HepG2 (cell line): ENCODE results near the gene SNX9. TPM values are rescaled to one million over a fixed set of nuclear protein-coding genes. Genes with fewer than 3 reads are reported as not detected.
A peak's percentile ranks its signal among the peaks of the same experiment; 100 is the strongest.

Experiments
- ARNT2 ChIP-seq: sonication (generic); formaldehyde crosslinking; IDR thresholded peaks from 2 replicates; pipeline ENCODE4 v1.8.0; 2022; ENCODE audit warnings: mild to moderate bottlenecking, low read depth, missing genetic modification reagents, moderate library complexity
- DR1 ChIP-seq: sonication (generic); formaldehyde crosslinking; IDR thresholded peaks from 2 replicates; pipeline ENCODE4 v1.8.0; 2021; ENCODE audit warnings: mild to moderate bottlenecking, missing genetic modification reagents, inconsistent platforms
- HMG20A ChIP-seq: IDR thresholded peaks from 2 replicates; pipeline ENCODE4 v1.6.1; 2016; ENCODE audit warnings: borderline replicate concordance
- HMG20B ChIP-seq: conservative IDR thresholded peaks from 2 replicates; pipeline ENCODE4 v1.6.1; 2016; ENCODE audit warnings: missing genetic modification reagents, missing compliant biosample characterization
- MEIS1 ChIP-seq: sonication (generic); formaldehyde crosslinking; IDR thresholded peaks from 2 replicates; pipeline ENCODE4 v1.9.0; 2021; ENCODE audit warnings: mild to moderate bottlenecking, missing genetic modification reagents, moderate library complexity, borderline replicate concordance
- NR2F1 ChIP-seq, 2 experiments: fragments of 450-650 bp in 1 of 2; formaldehyde crosslinking in 1 of 2; IDR thresholded peaks; 2 replicates each; pipeline versions ENCODE4 v1.5.0 to v1.6.1; 2016 to 2020; ENCODE audit warnings: mild to moderate bottlenecking in 1 of 2, missing compliant biosample characterization in 1 of 2, missing genetic modification reagents in 1 of 2, moderate library complexity in 1 of 2
- PITX1 ChIP-seq: sonication (generic); formaldehyde crosslinking; IDR thresholded peaks from 2 replicates; pipeline ENCODE4 v1.5.1; 2020; ENCODE audit warnings: mild to moderate bottlenecking, missing genetic modification reagents
- RBAK ChIP-seq: sonication (generic); formaldehyde crosslinking; IDR thresholded peaks from 2 replicates; pipeline ENCODE4 v1.5.1; 2020; ENCODE audit warnings: mild to moderate bottlenecking, missing genetic modification reagents
- SPEN ChIP-seq: sonication (generic); formaldehyde crosslinking; IDR thresholded peaks from 2 replicates; pipeline ENCODE4 v1.5.1; 2020; ENCODE audit warnings: low read depth, mild to moderate bottlenecking, missing genetic modification reagents
- ZBTB21 ChIP-seq: sonication (generic); formaldehyde crosslinking; IDR thresholded peaks from 2 replicates; pipeline ENCODE4 v1.4.0; 2020; ENCODE audit warnings: missing genetic modification reagents
- ZBTB25 ChIP-seq: IDR thresholded peaks from 2 replicates; pipeline ENCODE4 v1.6.1; 2018; ENCODE audit warnings: missing genetic modification reagents
- ZNF121 ChIP-seq: sonication (generic); formaldehyde crosslinking; IDR thresholded peaks from 2 replicates; pipeline ENCODE4 v1.5.0; 2020; ENCODE audit warnings: mild to moderate bottlenecking, missing genetic modification reagents
- ZNF253 ChIP-seq: sonication (generic); formaldehyde crosslinking; IDR thresholded peaks from 2 replicates; pipeline ENCODE4 v1.8.0; 2022; ENCODE audit warnings: mild to moderate bottlenecking, missing genetic modification reagents, borderline replicate concordance
- ZNF263 ChIP-seq: sonication (generic); formaldehyde crosslinking; IDR thresholded peaks from 2 replicates; pipeline ENCODE4 v1.4.0; 2020; ENCODE audit warnings: missing genetic modification reagents
- ZNF619 ChIP-seq: sonication (generic); formaldehyde crosslinking; IDR thresholded peaks from 2 replicates; pipeline ENCODE4 v1.4.0; 2020; ENCODE audit warnings: mild to moderate bottlenecking, missing genetic modification reagents
- polyA plus RNA-seq, 8 experiments: library from polyadenylated mRNA; depleted of rRNA in 3 of 8; stranded (reverse) in 7 of 8; unstranded in 1 of 8; fragments of >200 nt; fragmentation: Illumina TruSeq in 4 of 8; extraction: Trizol in 4 of 8; gene quantifications; 2 replicates each; pipeline versions ENCODE4 v1.2.1 to v1.2.3, GENCODE V29; 2011 to 2016; ENCODE audit warnings: low read depth in 4 of 8, missing spikeins in 1 of 8, mixed read lengths in 1 of 8; ENCODE audit not compliant: insufficient read depth in 1 of 8
- total RNA-seq, 5 experiments: library from RNA; depleted of rRNA; stranded (reverse); fragments of >200 nt; fragmentation: Illumina TruSeq; extraction: Trizol; gene quantifications; 2 replicates each; pipeline ENCODE4 v1.2.3, GENCODE V29; 2016; ENCODE audit warnings: low read depth in 1 of 5
- TF ChIP-seq, protein P1 (sequence below), 2 experiments: sonication (generic) in 1 of 2; formaldehyde crosslinking in 1 of 2; IDR thresholded peaks; 2 replicates each; pipeline versions ENCODE4 v1.4.0 to v1.6.1; 2016 to 2020; ENCODE audit warnings: borderline replicate concordance in 1 of 2, low read depth in 1 of 2, mild to moderate bottlenecking in 1 of 2, missing genetic modification reagents in 1 of 2
- TF ChIP-seq, protein P2 (sequence below): sonication (generic); formaldehyde crosslinking; IDR thresholded peaks from 2 replicates; pipeline ENCODE4 v1.5.0; 2020; ENCODE audit warnings: mild to moderate bottlenecking, missing genetic modification reagents, moderate library complexity
- TF ChIP-seq, protein P3 (sequence below): sonication (generic); formaldehyde crosslinking; IDR thresholded peaks from 2 replicates; pipeline ENCODE4 v1.8.0; 2022; ENCODE audit warnings: mild to moderate bottlenecking, missing genetic modification reagents; ENCODE audit not compliant: insufficient replicate concordance
- TF ChIP-seq, protein P4 (sequence below): sonication (generic); formaldehyde crosslinking; IDR thresholded peaks from 2 replicates; pipeline ENCODE4 v1.9.0; 2022; ENCODE audit warnings: low read depth, missing genetic modification reagents

Gene SNX9
- total and polyA plus RNA-seq, 2 of the 13 experiments (the other 11 are each of a cell fraction or from before 2014, with no cell fraction given), result 21.9 to 36.0 TPM

DNA sequence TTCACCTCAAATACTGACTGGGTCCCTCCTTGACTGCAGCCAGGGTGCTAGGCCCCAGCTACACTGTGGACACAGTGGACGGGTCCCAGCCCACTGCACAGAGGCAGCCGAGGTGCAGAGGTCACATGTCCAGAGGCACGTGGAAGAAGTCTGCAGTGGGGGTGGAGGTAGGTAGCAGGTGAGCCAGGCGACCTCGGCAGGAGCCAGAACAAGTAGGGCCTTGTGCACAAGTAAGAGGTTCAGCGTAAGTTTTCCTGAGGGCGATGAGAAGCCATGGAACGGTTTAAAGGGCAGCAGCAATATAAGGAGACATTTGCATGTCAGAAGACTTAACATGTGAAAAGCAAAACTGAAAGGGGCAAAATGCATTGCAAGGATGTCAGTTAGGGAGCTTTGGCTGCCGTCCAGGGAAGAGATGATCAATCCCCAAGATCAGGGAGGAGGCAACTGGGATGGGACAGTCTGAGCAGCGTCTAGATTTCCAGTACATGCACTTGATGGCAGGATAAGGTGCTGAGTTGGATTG is 49.7 kb upstream of the SNX9 start (continued):
- TF ChIP-seq, protein P1, sequence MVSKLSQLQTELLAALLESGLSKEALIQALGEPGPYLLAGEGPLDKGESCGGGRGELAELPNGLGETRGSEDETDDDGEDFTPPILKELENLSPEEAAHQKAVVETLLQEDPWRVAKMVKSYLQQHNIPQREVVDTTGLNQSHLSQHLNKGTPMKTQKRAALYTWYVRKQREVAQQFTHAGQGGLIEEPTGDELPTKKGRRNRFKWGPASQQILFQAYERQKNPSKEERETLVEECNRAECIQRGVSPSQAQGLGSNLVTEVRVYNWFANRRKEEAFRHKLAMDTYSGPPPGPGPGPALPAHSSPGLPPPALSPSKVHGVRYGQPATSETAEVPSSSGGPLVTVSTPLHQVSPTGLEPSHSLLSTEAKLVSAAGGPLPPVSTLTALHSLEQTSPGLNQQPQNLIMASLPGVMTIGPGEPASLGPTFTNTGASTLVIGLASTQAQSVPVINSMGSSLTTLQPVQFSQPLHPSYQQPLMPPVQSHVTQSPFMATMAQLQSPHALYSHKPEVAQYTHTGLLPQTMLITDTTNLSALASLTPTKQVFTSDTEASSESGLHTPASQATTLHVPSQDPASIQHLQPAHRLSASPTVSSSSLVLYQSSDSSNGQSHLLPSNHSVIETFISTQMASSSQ (IDR thresholded peaks at IDR 0.05; ENCODE audit: low read depth), result no peak
- TF ChIP-seq, protein P1 (CRISPR knock-in tag; IDR thresholded peaks at IDR 0.05; ENCODE audit: borderline replicate concordance), result no peak
- no peak; the same call in 1 of the 2 replicates for TF ChIP-seq SPEN
- TF ChIP-seq ZNF263 (CRISPR knock-in tag), result no peak
- TF ChIP-seq NR2F1 (CRISPR knock-in tag; IDR thresholded peaks at IDR 0.05), result peak in 1 of 2 experiments; percentile 46; a peak in 1 of 4 replicates
- TF ChIP-seq HMG20A (CRISPR knock-in tag), result no peak; the same call in 1 of the 2 replicates
- no peak for TF ChIP-seq ZNF619 (CRISPR knock-in tag)
- TF ChIP-seq MEIS1 (CRISPR knock-in tag), result no peak
- TF ChIP-seq DR1 (CRISPR knock-in tag), result no peak
- no peak for TF ChIP-seq PITX1 (CRISPR knock-in tag)
- TF ChIP-seq ZNF253 (CRISPR knock-in tag), result no peak
- no peak for TF ChIP-seq ZBTB21 (CRISPR knock-in tag)
- TF ChIP-seq, protein P2, sequence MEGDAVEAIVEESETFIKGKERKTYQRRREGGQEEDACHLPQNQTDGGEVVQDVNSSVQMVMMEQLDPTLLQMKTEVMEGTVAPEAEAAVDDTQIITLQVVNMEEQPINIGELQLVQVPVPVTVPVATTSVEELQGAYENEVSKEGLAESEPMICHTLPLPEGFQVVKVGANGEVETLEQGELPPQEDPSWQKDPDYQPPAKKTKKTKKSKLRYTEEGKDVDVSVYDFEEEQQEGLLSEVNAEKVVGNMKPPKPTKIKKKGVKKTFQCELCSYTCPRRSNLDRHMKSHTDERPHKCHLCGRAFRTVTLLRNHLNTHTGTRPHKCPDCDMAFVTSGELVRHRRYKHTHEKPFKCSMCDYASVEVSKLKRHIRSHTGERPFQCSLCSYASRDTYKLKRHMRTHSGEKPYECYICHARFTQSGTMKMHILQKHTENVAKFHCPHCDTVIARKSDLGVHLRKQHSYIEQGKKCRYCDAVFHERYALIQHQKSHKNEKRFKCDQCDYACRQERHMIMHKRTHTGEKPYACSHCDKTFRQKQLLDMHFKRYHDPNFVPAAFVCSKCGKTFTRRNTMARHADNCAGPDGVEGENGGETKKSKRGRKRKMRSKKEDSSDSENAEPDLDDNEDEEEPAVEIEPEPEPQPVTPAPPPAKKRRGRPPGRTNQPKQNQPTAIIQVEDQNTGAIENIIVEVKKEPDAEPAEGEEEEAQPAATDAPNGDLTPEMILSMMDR (CRISPR knock-in tag), result no peak
- TF ChIP-seq HMG20B, result no peak
- no peak for TF ChIP-seq ARNT2
- no peak for TF ChIP-seq RBAK
- TF ChIP-seq ZBTB25 (CRISPR knock-in tag), result no peak
- TF ChIP-seq, protein P3, sequence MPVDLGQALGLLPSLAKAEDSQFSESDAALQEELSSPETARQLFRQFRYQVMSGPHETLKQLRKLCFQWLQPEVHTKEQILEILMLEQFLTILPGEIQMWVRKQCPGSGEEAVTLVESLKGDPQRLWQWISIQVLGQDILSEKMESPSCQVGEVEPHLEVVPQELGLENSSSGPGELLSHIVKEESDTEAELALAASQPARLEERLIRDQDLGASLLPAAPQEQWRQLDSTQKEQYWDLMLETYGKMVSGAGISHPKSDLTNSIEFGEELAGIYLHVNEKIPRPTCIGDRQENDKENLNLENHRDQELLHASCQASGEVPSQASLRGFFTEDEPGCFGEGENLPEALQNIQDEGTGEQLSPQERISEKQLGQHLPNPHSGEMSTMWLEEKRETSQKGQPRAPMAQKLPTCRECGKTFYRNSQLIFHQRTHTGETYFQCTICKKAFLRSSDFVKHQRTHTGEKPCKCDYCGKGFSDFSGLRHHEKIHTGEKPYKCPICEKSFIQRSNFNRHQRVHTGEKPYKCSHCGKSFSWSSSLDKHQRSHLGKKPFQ (CRISPR knock-in tag), result no peak
- TF ChIP-seq, protein P4, sequence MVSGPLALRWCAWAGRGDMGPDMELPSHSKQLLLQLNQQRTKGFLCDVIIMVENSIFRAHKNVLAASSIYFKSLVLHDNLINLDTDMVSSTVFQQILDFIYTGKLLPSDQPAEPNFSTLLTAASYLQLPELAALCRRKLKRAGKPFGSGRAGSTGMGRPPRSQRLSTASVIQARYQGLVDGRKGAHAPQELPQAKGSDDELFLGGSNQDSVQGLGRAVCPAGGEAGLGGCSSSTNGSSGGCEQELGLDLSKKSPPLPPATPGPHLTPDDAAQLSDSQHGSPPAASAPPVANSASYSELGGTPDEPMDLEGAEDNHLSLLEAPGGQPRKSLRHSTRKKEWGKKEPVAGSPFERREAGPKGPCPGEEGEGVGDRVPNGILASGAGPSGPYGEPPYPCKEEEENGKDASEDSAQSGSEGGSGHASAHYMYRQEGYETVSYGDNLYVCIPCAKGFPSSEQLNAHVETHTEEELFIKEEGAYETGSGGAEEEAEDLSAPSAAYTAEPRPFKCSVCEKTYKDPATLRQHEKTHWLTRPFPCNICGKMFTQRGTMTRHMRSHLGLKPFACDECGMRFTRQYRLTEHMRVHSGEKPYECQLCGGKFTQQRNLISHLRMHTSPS (CRISPR knock-in tag), result no peak
- no peak for TF ChIP-seq ZNF121
